GM03348 (cell line): ENCODE data around the gene AGPS.

Experiments
- DNase-seq: peaks from one replicate; pipeline ENCODE4 v3.0.0; 2012; ENCODE audit warnings: low spot score

AGPS gene

GRCh38 chr2:177552422-177553175, 160.0 kb downstream of the AGPS start:
- peak; percentile 93 for DNase-seq

DNA sequence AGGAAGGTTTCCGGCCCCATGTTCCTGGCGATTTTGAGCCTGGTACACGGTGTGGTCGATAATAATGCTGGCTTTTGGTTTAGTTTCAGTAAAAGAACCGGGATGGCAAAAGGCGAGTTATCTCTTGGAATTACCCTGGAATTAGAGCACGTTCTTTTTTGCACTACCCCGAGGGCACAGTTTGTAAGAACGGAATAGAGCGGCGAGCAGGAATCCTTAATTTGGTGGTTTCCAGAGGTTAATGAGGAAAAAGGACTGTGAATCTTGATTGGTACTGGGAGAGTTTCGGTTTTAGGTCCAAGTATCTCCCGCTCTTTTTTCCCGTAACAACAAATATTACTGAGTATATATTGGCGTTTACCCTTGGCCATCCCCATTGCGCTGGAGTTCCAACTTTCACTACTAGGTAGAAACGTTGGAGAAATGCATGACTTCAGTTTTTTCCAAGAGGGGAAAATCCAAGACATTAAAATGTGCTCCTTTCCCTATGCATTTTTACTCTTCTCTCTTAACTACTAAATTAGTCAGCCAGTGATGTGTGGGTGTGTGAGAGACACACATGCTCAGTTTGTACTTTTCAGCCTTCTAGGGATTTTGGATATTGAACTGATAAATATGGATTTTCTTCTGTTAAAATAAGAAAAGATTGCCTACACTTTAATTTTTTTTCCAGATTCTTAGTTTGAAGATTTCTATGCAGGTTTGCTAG, 160.8 kb downstream of the AGPS start:
- peak; percentile 33 for DNase-seq

- no peak for DNase-seq
Measured at GRCh38 chr2:177554365-177554764, 161.8 kb downstream of the AGPS start.

DNA sequence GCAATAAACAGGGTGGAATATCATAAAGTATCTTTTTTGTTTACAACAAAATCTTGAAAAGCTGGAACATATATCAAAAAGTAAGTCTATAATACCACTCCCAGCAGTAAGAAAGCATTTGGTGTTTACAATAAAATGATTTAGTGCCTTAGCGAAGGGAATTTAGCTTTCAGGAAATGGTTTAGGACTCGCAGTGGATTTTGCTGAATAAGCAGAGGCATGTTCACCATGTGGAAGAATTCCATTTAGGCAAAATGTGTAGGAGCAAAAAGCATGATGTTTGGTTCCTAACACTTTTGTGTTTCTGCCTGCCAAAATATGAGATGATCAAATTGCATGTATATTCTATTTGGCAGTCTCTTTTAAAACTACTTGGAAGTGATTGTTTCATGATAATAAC, 163.6 kb downstream of the AGPS start:
- no peak for DNase-seq

GRCh38 chr2:177557794-177558193, 165.2 kb downstream of the AGPS start:
- no peak for DNase-seq

- DNase-seq, result no peak
Measured at GRCh38 chr2:177559638-177560037, 167.1 kb downstream of the AGPS start.

DNA sequence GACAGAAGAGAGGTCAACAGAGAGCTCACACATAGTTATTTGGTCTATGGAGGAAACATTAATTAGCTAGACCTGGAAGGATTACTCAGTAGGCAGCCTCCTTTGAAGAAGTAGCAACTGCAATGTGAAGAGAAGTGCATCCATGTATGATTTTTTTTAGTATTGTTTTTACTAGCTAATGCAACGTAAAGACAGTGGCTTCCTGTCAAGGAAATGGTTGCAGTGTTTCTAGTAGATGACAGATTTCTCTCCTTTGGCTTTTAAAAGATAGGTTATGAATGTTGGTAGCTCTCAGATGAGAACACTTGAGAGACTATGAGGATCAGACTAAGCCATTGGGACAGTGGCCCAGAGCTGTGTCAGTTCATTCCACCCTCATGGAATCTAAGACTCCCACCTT, 175.8 kb downstream of the AGPS start:
- no peak for DNase-seq

DNA sequence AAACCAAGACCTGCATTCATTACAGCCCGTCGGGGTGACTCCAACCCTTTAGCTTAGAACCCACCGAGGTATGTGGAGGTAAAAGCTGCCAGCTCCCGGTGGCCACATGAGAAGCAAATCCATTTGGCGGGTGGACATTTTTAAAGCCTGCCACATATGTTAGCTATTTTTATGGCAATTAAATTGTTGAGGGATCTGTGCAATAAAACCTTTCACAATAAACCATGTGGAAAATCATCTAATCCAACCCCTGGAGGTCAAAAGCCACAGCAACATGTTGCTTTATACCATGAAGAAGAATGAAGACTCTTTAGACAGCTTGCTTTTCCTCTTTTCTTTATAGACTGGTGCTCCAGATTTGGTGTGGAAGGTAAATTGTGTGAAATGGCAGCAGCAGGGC, 176.3 kb downstream of the AGPS start:
- no peak for DNase-seq

GRCh38 chr2:177572236-177572671, 179.7 kb downstream of the AGPS start:
- DNase-seq, result no peak

GRCh38 chr2:177573120-177573519, 180.5 kb downstream of the AGPS start:
- DNase-seq, result no peak

GRCh38 chr2:177574356-177574755, 181.8 kb downstream of the AGPS start:
- DNase-seq, result no peak

DNA sequence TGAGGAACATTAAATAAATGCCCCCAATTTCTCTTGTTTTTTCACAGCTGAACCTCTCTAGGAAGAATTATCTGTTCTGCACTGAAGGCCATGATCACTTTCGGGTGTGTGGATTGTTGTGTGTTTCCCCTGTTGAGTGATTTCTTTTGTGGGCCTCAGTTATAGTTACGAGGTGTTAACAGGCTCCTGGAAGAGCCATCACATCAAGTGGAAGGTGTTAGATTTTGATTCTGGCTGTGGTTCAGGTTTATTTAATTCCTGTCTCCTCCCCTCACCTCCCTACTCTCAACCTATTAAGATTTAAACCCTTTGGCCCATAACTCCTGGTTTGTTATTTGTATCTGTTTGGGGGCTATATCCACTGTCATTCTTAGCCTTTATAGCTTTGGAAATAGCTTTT, 182.8 kb downstream of the AGPS start:
- DNase-seq, result no peak

GRCh38 chr2:177577075-177577474, 184.5 kb downstream of the AGPS start:
- DNase-seq, result no peak

GRCh38 chr2:177578454-177578853, 185.9 kb downstream of the AGPS start:
- DNase-seq, result no peak

- no peak for DNase-seq
Measured at GRCh38 chr2:177579486-177580036, 187.0 kb downstream of the AGPS start.

- no peak for DNase-seq
Measured at GRCh38 chr2:177582000-177582399, 189.4 kb downstream of the AGPS start.

- DNase-seq, result no peak
Measured at GRCh38 chr2:177584030-177584692, 191.6 kb downstream of the AGPS start.

- no peak for DNase-seq
Measured at GRCh38 chr2:177585234-177585863, 192.8 kb downstream of the AGPS start.

DNA sequence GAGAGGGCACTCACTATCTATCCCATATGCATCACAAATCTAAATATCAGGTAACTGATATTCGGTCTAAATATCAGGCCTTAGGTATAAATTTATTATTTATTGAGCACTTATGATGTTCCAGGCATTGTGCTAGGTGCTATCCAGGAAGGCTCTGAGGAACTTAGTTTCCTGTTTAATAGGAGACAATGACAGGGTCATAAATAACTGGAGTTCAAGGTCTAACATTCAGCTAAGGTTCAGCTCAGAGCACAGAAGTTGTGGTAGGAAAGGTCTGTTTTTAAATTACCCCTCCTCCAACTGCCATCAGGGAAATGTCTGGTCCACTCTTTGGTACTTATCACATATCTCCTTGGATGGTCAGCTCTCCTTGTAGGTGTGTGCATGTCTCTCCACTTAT, 193.6 kb downstream of the AGPS start:
- DNase-seq, result no peak

- no peak for DNase-seq
Measured at GRCh38 chr2:177587371-177587770, 194.8 kb downstream of the AGPS start.

DNA sequence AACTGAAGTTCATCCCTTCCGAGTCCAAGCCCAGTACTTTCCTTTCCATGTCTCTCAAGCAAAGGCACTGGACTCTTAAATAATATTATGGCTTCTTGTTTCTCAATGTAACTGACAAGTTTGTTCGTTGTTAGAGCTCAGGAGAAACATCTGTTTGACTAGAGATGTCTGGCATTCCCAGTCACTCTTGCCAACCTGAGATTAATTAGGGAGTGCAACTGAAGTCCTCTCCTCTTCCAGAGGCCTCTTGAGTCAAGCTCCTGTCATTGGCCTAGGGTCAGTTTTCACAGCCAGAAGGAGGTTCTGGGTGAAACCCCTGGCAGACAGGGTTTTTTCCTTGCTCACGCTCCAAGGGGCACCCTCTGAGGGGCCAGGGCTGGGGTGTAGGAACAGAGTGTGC, 196.1 kb downstream of the AGPS start:
- DNase-seq, result peak; percentile 20

DNA sequence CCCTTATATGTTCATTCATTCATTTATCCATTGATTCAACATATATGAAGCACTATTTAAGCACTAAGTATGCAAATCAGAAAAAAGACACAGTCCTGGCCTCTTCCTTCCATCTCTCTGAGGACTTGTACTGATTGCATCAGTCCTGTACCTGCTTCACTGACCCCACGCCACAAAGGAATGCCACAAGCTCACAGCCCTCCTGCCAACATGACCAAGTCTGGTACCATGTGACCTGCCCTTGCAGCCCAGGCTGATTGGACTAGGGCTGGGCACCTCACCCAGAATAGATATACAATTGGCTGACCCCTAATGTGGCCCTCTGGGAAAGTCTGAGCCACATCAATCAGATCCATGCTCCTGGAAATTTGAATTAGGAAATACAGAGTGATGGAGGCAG, 196.6 kb downstream of the AGPS start:
- no peak for DNase-seq
